GM12892 (cell line): ENCODE measurements around the gene PTPRN.

ENCODE experiments used
- POLR2A ChIP-seq: IDR thresholded peaks from 2 replicates; pipeline ENCODE4 v1.6.1; 2011; ENCODE audit warnings: low read depth, low read length, control low read depth
- TAF1 ChIP-seq: IDR thresholded peaks from 2 replicates; pipeline ENCODE4 v1.6.1; 2011; ENCODE audit warnings: low read depth, mild to moderate bottlenecking, control low read depth, low read length, borderline replicate concordance

DNA sequence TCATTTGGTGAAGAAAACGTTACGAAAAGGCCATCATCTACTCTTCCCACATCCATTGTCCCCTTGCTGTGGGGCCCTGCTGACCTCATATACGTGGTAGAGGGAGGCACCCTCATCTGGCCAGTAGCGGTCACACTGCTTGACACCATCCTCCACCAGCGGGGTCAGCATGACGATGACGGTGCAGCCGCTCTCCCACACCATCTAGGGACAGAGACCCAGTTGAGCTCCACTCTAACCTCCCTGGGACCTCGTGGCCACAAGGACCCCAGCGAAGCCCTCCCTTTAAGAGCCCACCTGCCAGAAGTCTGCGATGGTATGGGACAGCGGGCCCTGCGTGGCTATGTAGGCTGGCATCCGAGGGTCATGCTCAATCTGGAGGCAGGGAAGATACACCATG, 13.1 kb downstream of the PTPRN start:
- TF ChIP-seq POLR2A: no peak
- no peak for TF ChIP-seq TAF1
